GM19324 (cell line): ENCODE measurements around the gene TGM4.
"Not testable (repeated sequence)": the region's sequence is repeated elsewhere in the genome, so short reads cannot be mapped to it uniquely, and the experiment has no call there.

Experiments
- ATAC-seq: cut with Tn5 transposase; IDR thresholded peaks from one replicate; pipeline ENCODE4 v1.9.1; 2021; ENCODE audit warnings: mild to moderate bottlenecking, moderate library complexity; ENCODE audit not compliant: unreplicated experiment, low FRiP score

The TGM4 gene

DNA sequence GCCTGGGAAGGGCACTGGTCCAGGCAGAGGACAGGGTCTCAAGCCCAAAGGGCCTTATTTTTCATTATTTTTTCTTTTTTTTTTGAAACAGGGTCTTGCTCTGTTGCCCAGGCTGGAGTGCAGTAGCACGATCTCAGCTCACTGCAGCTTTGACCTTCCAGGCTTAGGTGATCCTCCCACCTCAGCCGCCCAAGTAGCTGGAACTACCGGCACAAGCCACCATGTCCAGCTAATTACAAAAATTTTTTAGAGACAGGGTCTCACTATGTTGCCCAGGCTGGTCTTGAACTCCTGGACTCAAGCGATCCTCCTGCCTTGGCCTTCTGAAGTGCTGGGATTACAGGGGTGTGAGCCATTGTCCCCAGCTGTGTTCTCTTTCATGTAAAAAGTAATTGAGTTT, 75.4 kb downstream of the TGM4 start:
- not testable (repeated sequence) for ATAC-seq

DNA sequence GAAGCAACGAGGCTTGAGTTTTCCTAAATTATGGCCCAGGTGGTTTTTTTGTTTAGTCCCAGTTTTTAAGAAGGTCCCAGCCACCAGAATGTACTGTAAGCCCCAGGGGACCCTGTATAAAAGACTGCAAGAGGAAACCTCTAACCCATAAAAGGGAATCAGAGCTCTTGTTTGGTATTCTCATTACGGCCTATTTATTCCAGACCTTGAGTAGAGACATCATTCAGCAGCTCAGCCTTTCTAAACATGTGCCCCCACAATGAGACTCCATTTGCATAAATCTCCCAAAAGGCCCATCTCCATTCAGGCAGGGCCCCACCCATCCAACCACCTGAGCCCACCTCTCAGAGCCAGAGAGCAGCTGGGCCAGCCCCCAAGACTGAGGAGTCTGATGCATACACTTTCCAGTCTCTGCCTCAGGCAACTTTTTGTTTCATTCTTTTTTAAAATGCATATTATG, 75.9 kb downstream of the TGM4 start:
- no peak for ATAC-seq

DNA sequence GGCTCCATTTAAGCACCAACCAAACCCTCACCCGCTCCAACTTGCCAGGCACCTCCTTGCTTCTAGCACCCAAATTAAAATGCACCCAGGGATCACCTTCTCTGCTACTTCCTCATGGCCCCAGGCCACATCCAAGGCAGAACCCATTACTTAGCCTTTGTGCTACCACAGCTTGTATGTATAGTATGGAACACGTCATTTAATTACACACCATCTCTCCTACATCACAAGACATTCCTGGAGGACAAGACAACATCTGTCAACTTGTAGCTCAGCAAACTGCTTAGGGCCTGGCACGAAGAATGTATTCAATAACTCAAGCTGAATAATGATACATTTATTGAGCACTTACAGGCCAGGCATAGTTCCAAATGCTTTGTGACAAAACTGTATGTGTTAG, 78.3 kb downstream of the TGM4 start:
- no peak for ATAC-seq

- ATAC-seq = no peak
Measured at GRCh38 chr3:44954304-44954703, 79.9 kb downstream of the TGM4 start.

GRCh38 chr3:44954962-44955361, 80.6 kb downstream of the TGM4 start:
- no peak for ATAC-seq

- ATAC-seq = no peak
Measured at GRCh38 chr3:44955917-44956316, 81.5 kb downstream of the TGM4 start.

- no peak for ATAC-seq
Measured at GRCh38 chr3:44957986-44958385, 83.6 kb downstream of the TGM4 start.

- ATAC-seq = no peak
Measured at GRCh38 chr3:44958386-44958785, 84.0 kb downstream of the TGM4 start.

DNA sequence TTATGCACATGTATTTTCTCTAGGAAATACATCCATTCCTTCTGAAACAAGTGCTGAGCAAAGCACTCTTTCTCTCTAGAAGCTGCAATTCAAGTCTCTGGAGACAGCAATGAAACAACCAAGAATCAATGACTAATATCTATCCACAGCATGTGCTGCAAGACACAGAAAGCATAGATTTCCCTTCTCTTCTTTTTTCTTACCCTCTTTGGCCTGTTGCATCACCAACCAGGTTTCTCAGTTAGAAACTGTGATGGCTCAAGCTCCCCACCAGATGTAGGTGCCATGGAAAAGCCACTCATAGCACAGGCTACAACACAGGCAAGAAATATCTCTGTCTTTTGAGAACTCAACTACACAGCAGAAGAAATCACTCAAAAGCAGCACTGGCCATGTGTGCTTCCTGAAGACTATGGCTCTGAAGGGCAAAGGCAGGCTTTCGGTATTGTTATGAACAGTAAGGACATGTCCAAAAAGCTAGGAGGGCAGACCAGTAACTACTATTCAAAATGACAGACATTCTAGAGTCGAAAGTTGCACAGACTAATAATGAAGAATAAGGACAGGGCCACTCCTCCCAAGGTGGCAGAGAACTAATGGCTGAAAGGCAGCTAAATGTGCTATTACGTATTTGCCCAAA, 86.1 kb downstream of the TGM4 start:
- no peak for ATAC-seq

GRCh38 chr3:44961888-44962287, 87.5 kb downstream of the TGM4 start:
- ATAC-seq = no peak

GRCh38 chr3:44962621-44963393, 88.4 kb downstream of the TGM4 start:
- no peak for ATAC-seq

GRCh38 chr3:44963571-44964325, 89.3 kb downstream of the TGM4 start:
- ATAC-seq = no peak
